GM23338 (cell line): Measurements from ENCODE around the gene BRD7. TPM values are rescaled to one million over a fixed set of nuclear protein-coding genes. Genes with fewer than 3 reads are reported as not detected.

Experiments used
- ATAC-seq: fragments of 200-7000 bp; cut with Tn5 transposase; 3 replicates; pipeline ENCODE4 v1.9.1; 2020
- DNase-seq: peaks from one replicate; pipeline ENCODE4 v3.0.0-alpha.2; 2015; ENCODE audit warnings: low spot score
- H2AFZ ChIP-seq: fragments of 200-600 bp; sonication (generic); 2 replicates; pipeline ENCODE4 v1.8.0; 2016; ENCODE audit warnings: antibody characterized with exemption, mild to moderate bottlenecking, moderate library complexity
- H3F3A ChIP-seq: fragments of 200-600 bp; sonication (generic); replicated peaks from 2 replicates; pipeline ENCODE4 v1.8.0; 2017; ENCODE audit warnings: antibody characterized with exemption, mixed run types, low read depth
- H3K27ac ChIP-seq: fragments of 200-600 bp; sonication (generic); 2 replicates; pipeline ENCODE4 v1.6.1; 2016; ENCODE audit warnings: low read depth
- H3K27me3 ChIP-seq: fragments of 200-600 bp; sonication (generic); 2 replicates; pipeline ENCODE4 v1.8.0; 2016; ENCODE audit warnings: mild to moderate bottlenecking, mixed run types, moderate library complexity; ENCODE audit not compliant: insufficient read depth
- H3K36me3 ChIP-seq: fragments of 200-600 bp; sonication (generic); 2 replicates; pipeline ENCODE4 v1.8.0; 2016; ENCODE audit warnings: mild to moderate bottlenecking; ENCODE audit not compliant: insufficient read depth
- H3K4me1 ChIP-seq: fragments of 200-600 bp; sonication (generic); 2 replicates; pipeline ENCODE4 v1.8.0; 2016; ENCODE audit warnings: mild to moderate bottlenecking, moderate library complexity; ENCODE audit not compliant: insufficient read depth
- H3K4me2 ChIP-seq: fragments of 200-600 bp; sonication (generic); 2 replicates; pipeline ENCODE4 v1.7.1; 2017; ENCODE audit warnings: mixed run types
- H3K4me3 ChIP-seq: fragments of 200-600 bp; sonication (generic); 2 replicates; pipeline ENCODE4 v1.6.1; 2016; ENCODE audit warnings: mixed run types
- H3K79me2 ChIP-seq: fragments of 200-600 bp; sonication (generic); replicated peaks from 2 replicates; pipeline ENCODE4 v1.8.0; 2017; ENCODE audit warnings: mild to moderate bottlenecking; ENCODE audit not compliant: insufficient read depth
- H3K9me2 ChIP-seq: fragments of 200-600 bp; sonication (generic); 2 replicates; pipeline ENCODE4 v1.8.0; 2017; ENCODE audit not compliant: insufficient read depth
- H4K20me1 ChIP-seq: fragments of 200-600 bp; sonication (generic); replicated peaks from 2 replicates; pipeline ENCODE4 v1.8.0; 2017; ENCODE audit warnings: mild to moderate bottlenecking; ENCODE audit not compliant: insufficient read depth
- H3K27ac Mint-ChIP-seq: 2 replicates; pipeline ENCODE4 v1.8.0; 2020; ENCODE audit warnings: inconsistent platforms, mild to moderate bottlenecking, moderate library complexity, mixed read lengths
- H3K27me3 Mint-ChIP-seq: 3 replicates; pipeline ENCODE4 v1.8.0; 2022; ENCODE audit warnings: low read depth, mild to moderate bottlenecking, moderate library complexity, mixed read lengths, inconsistent platforms; ENCODE audit not compliant: insufficient read depth, poor library complexity
- H3K36me3 Mint-ChIP-seq: 3 replicates; pipeline ENCODE4 v1.8.0; 2021; ENCODE audit warnings: low read depth, mild to moderate bottlenecking, inconsistent platforms, moderate library complexity, mixed read lengths
- H3K4me1 Mint-ChIP-seq: 3 replicates; pipeline ENCODE4 v1.8.0; 2020; ENCODE audit warnings: mild to moderate bottlenecking, inconsistent platforms, mixed read lengths
- H3K4me3 Mint-ChIP-seq: 3 replicates; pipeline ENCODE4 v1.8.0; 2021; ENCODE audit warnings: moderate library complexity, mild to moderate bottlenecking, inconsistent platforms, mixed read lengths
- H3K9me3 Mint-ChIP-seq: 3 replicates; pipeline ENCODE4 v1.8.0; 2020; ENCODE audit warnings: moderate library complexity, mild to moderate bottlenecking, inconsistent platforms, mixed read lengths
- EZH2 ChIP-seq: fragments of 200-600 bp; sonication (generic); IDR thresholded peaks from one replicate; pipeline ENCODE4 v1.8.0; 2017; ENCODE audit warnings: antibody characterized with exemption, mild to moderate bottlenecking, low read depth; ENCODE audit not compliant: unreplicated experiment
- EZH2phosphoT487 ChIP-seq: fragments of 200-600 bp; sonication (generic); IDR thresholded peaks from one replicate; pipeline ENCODE4 v1.8.1; 2018; ENCODE audit warnings: antibody characterized with exemption; ENCODE audit not compliant: unreplicated experiment
- NANOG ChIP-seq: IDR thresholded peaks from 2 replicates; pipeline ENCODE4 v1.6.1; 2016; ENCODE audit warnings: antibody characterized with exemption, borderline replicate concordance
- POLR2AphosphoS5 ChIP-seq: IDR thresholded peaks from 2 replicates; pipeline ENCODE4 v1.6.1; 2016; ENCODE audit warnings: antibody characterized with exemption, low read depth
- ZNF114 ChIP-seq: fragments of 250-450 bp; sonication (Bioruptor Pico); IDR thresholded peaks from 2 replicates; pipeline ENCODE4 v1.5.0; 2020; ENCODE audit warnings: mild to moderate bottlenecking, moderate library complexity
- ZNF331 ChIP-seq: fragments of 250-450 bp; sonication (Bioruptor Pico); IDR thresholded peaks from 2 replicates; pipeline ENCODE4 v1.5.0; 2020; ENCODE audit warnings: low read depth, mild to moderate bottlenecking, moderate library complexity
- polyA plus RNA-seq: library from polyadenylated mRNA; unstranded; fragments of >200 nt; fragmentation: Nextera tagmentation; extraction: Ambion mirVana; gene quantifications from 2 replicates; pipeline ENCODE4 v1.2.1, GENCODE V29; 2016
- total RNA-seq: library from RNA; depleted of rRNA; stranded (reverse); fragments of >200 nt; shearing (Covaris generic); gene quantifications from 2 replicates; pipeline ENCODE4 v1.2.3, GENCODE V29; 2014
- TF ChIP-seq, protein P1 (sequence below), 2 experiments: fragments of 200-600 bp in 1 of 2; sonication (generic) in 1 of 2; conservative IDR thresholded peaks; 2 replicates each; pipeline versions ENCODE4 v1.5.1 to v1.6.1; 2016 to 2017; ENCODE audit warnings: antibody characterized with exemption in 2 of 2, low read depth in 2 of 2, mild to moderate bottlenecking in 2 of 2, moderate library complexity in 1 of 2
- TF ChIP-seq, protein P2 (sequence below): IDR thresholded peaks from 2 replicates; pipeline ENCODE4 v1.6.1; 2016; ENCODE audit warnings: antibody characterized with exemption
- TF ChIP-seq, protein P3 (sequence below): IDR thresholded peaks from one replicate; pipeline ENCODE4 v1.6.1; 2018; ENCODE audit warnings: antibody characterized with exemption; ENCODE audit not compliant: unreplicated experiment

BRD7 gene
- total and polyA plus RNA-seq, 2 experiments from 2014 or later, result 93.0 to 149 TPM

DNA sequence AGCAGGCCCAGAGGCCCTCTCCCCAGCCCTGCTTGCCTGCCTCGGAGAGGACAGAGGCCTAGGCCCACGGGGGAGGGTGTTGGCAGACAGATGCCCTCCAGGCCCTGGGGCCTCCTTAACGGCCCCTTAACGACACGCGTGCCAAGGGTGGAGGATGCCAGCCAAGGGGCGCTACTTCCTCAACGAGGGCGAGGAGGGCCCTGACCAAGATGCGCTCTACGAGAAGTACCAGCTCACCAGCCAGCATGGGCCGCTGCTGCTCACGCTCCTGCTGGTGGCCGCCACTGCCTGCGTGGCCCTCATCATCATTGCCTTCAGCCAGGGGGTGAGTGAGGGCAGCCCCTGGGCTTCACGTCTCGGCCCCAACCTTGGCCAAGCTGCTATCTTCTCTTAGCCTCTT is 80.8 kb downstream of the BRD7 start:
- no peaks in the 10 kb centered on the region for H3F3A ChIP-seq
- no peak for DNase-seq
- H3K4me1 Mint-ChIP-seq, result no peaks in the 10 kb centered on the region
- H3K27me3 ChIP-seq, result no peaks in the 10 kb centered on the region
- H3K4me1 ChIP-seq, result no peaks in the 10 kb centered on the region
- H3K27ac Mint-ChIP-seq, result no peak overlapping the region
- no peak overlapping the region for H3K27ac ChIP-seq
- no peak for ATAC-seq
- no peak for TF ChIP-seq EZH2phosphoT487
- TF ChIP-seq NANOG, result no peak
- no peak for TF ChIP-seq ZNF331 (CRISPR knock-in tag)
- TF ChIP-seq ZNF114 (CRISPR knock-in tag), result no peak
- TF ChIP-seq, protein P1, sequence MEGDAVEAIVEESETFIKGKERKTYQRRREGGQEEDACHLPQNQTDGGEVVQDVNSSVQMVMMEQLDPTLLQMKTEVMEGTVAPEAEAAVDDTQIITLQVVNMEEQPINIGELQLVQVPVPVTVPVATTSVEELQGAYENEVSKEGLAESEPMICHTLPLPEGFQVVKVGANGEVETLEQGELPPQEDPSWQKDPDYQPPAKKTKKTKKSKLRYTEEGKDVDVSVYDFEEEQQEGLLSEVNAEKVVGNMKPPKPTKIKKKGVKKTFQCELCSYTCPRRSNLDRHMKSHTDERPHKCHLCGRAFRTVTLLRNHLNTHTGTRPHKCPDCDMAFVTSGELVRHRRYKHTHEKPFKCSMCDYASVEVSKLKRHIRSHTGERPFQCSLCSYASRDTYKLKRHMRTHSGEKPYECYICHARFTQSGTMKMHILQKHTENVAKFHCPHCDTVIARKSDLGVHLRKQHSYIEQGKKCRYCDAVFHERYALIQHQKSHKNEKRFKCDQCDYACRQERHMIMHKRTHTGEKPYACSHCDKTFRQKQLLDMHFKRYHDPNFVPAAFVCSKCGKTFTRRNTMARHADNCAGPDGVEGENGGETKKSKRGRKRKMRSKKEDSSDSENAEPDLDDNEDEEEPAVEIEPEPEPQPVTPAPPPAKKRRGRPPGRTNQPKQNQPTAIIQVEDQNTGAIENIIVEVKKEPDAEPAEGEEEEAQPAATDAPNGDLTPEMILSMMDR (conservative IDR thresholded peaks at IDR 0.05; ENCODE audit: low read depth in 2 of 2), result no peak
- no peaks in the 10 kb centered on the region for H3K27me3 Mint-ChIP-seq
- H3K36me3 ChIP-seq, result no peaks in the 10 kb centered on the region
- peaks cover 4% of the 10 kb centered on the region; the same call in 1 of the 3 replicates for H3K9me3 Mint-ChIP-seq
- no peaks in the 10 kb centered on the region; the same call in 2 of the 3 replicates for H3K36me3 Mint-ChIP-seq
- H3K79me2 ChIP-seq, result no peaks in the 10 kb centered on the region
- no peak overlapping the region for H3K4me2 ChIP-seq
- no peaks in the 10 kb centered on the region for H4K20me1 ChIP-seq
- no peak overlapping the region for H3K4me3 Mint-ChIP-seq
- no peak overlapping the region for H3K4me3 ChIP-seq
- H2AFZ ChIP-seq, result no peak overlapping the region
- no peaks in the 10 kb centered on the region for H3K9me2 ChIP-seq

DNA sequence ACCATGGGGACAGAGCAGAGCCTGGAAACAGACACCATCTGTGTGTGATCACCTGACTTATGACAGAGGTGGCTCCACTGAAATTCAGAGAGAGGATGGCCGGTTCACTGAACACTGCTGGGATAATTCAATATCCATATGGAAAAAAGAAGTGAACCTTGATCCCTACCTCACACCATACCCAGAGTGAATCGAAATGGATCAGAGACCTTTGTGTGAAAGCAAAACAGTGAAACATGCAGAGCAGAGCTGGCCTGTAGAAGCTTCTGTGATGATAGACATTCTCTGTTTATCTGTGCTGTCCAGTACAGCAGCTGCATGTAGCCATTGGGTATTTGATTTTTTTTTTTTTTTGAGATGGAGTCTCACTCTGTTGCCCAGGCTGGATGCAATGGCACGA is 82.1 kb downstream of the BRD7 start:
- no peak overlapping the region for H3K4me2 ChIP-seq
- no peaks in the 10 kb centered on the region for H3K9me2 ChIP-seq
- no peaks in the 10 kb centered on the region for H4K20me1 ChIP-seq
- Mint-ChIP-seq H3K4me1 (peaks cover 6% of the 10 kb centered on the region; the same call in 2 of the 3 replicates), H3K27me3 (no peaks in the 10 kb centered on the region), H3K9me3 (peaks cover 4% of the 10 kb centered on the region; the same call in 1 of the 3 replicates), H3K4me3 (no peak overlapping the region), H3K36me3 (no peaks in the 10 kb centered on the region; the same call in 2 of the 3 replicates), H3K27ac (no peak overlapping the region)
- H3K27me3 ChIP-seq, result no peaks in the 10 kb centered on the region
- DNase-seq, result no peak
- H3K4me3 ChIP-seq, result no peak overlapping the region
- H3K36me3 ChIP-seq, result no peaks in the 10 kb centered on the region
- H3K4me1 ChIP-seq, result no peaks in the 10 kb centered on the region
- no peak overlapping the region for H3K27ac ChIP-seq
- H3K79me2 ChIP-seq, result no peaks in the 10 kb centered on the region
- H3F3A ChIP-seq, result no peaks in the 10 kb centered on the region
- ATAC-seq, result no peak
- no peak overlapping the region for H2AFZ ChIP-seq
- TF ChIP-seq, protein P2, sequence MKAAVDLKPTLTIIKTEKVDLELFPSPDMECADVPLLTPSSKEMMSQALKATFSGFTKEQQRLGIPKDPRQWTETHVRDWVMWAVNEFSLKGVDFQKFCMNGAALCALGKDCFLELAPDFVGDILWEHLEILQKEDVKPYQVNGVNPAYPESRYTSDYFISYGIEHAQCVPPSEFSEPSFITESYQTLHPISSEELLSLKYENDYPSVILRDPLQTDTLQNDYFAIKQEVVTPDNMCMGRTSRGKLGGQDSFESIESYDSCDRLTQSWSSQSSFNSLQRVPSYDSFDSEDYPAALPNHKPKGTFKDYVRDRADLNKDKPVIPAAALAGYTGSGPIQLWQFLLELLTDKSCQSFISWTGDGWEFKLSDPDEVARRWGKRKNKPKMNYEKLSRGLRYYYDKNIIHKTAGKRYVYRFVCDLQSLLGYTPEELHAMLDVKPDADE, result no peak
- TF ChIP-seq, protein P3, sequence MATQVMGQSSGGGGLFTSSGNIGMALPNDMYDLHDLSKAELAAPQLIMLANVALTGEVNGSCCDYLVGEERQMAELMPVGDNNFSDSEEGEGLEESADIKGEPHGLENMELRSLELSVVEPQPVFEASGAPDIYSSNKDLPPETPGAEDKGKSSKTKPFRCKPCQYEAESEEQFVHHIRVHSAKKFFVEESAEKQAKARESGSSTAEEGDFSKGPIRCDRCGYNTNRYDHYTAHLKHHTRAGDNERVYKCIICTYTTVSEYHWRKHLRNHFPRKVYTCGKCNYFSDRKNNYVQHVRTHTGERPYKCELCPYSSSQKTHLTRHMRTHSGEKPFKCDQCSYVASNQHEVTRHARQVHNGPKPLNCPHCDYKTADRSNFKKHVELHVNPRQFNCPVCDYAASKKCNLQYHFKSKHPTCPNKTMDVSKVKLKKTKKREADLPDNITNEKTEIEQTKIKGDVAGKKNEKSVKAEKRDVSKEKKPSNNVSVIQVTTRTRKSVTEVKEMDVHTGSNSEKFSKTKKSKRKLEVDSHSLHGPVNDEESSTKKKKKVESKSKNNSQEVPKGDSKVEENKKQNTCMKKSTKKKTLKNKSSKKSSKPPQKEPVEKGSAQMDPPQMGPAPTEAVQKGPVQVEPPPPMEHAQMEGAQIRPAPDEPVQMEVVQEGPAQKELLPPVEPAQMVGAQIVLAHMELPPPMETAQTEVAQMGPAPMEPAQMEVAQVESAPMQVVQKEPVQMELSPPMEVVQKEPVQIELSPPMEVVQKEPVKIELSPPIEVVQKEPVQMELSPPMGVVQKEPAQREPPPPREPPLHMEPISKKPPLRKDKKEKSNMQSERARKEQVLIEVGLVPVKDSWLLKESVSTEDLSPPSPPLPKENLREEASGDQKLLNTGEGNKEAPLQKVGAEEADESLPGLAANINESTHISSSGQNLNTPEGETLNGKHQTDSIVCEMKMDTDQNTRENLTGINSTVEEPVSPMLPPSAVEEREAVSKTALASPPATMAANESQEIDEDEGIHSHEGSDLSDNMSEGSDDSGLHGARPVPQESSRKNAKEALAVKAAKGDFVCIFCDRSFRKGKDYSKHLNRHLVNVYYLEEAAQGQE, result no peak
- TF ChIP-seq, protein P1 (conservative IDR thresholded peaks at IDR 0.05; ENCODE audit: low read depth in 2 of 2), result no peak
- no peak for TF ChIP-seq NANOG
- no peak for TF ChIP-seq POLR2AphosphoS5
- no peak for TF ChIP-seq ZNF114 (CRISPR knock-in tag)
- no peak for TF ChIP-seq ZNF331 (CRISPR knock-in tag)
- no peak for TF ChIP-seq EZH2
